ENCODE measurements around the gene PEX11G.

DNA sequence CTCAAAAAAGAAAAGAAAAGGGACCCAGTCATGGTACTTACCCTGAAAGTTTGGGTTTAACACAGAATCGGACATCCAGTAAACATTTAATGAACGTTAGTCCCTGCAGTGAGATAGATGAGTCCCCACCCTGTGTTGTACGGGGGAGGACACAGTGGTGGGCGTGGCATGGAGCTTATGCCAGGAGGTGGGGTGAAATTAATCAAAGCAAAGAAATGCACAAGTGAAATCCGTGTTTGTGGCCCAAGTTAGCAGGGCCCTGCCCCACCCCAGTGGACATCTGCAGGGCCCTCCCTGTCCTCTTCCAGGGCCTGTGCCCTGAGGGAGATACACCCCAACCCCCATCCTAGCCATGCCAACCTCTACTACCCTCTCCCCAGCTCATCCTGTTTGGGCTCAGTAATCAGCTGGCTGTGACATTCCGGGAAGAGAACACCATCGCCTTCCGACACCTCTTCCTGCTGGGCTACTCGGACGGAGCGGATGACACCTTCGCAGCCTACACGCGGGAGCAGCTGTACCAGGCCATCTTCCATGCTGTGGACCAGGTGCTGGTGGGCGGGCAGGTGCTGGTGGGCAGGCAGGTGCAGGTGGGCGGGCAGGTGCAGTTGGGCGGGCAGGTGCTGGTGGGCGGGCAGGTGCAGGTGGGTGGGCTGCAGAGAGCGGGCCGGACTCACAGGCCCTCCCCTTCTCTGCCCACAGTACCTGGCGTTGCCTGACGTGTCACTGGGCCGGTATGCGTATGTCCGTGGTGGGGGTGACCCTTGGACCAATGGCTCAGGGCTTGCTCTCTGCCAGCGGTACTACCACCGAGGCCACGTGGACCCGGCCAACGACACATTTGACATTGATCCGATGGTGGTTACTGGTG, 37.5 kb upstream of the PEX11G start:
- TF ChIP-seq, protein P1, sequence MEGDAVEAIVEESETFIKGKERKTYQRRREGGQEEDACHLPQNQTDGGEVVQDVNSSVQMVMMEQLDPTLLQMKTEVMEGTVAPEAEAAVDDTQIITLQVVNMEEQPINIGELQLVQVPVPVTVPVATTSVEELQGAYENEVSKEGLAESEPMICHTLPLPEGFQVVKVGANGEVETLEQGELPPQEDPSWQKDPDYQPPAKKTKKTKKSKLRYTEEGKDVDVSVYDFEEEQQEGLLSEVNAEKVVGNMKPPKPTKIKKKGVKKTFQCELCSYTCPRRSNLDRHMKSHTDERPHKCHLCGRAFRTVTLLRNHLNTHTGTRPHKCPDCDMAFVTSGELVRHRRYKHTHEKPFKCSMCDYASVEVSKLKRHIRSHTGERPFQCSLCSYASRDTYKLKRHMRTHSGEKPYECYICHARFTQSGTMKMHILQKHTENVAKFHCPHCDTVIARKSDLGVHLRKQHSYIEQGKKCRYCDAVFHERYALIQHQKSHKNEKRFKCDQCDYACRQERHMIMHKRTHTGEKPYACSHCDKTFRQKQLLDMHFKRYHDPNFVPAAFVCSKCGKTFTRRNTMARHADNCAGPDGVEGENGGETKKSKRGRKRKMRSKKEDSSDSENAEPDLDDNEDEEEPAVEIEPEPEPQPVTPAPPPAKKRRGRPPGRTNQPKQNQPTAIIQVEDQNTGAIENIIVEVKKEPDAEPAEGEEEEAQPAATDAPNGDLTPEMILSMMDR (IDR thresholded peaks at IDR 0.05): no peak
- no peak for TF ChIP-seq POLR2A (IDR thresholded peaks at IDR 0.05)
